Measurements from ENCODE around the gene PTPRE. TPM values are rescaled to one million over a fixed set of nuclear protein-coding genes. Genes with fewer than 3 reads are reported as not detected.
A peak's percentile ranks its signal among the peaks of the same experiment; 100 is the strongest.

Gene PTPRE
- total and polyA plus RNA-seq, 10 of the 15 experiments (the other 5 are each of a cell fraction or from before 2014, with no cell fraction given), result 2.9 to 7.6 (median 5.8) TPM

DNA sequence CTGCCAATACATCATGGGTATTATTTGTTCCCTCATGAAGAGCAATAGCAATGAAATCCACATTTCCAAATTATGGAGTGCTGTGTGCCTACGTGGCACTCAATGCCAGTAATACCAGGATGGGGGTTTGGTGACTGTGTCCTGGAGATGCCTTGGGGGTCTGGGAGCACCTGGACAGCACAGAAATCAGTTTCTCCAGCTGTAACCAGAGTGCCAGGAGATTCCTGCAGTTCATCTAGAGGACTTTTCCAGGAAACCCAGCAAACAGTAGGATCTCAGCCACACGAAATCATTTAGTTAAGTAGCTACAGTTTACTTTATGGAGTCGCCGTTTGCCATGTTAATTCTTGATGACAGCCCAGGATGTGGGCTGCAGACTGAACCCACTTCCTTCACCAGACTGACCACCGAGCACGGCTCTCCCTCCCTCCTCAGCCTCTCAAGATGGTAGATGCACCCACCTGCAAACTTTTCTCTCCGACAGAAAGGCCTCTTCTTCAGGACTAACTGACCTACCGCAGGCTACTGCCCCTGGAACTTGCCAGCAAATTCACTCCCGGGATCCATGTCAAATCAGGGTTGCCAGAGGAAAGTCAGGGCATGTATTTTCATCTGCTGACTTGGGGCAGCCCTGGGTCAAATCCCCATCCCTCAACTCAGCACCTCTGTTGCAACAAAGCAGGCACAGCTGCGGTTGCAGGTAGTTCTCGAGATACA is 189.0 kb downstream of the PTPRE start:
- Histone ChIP-seq H3K9ac (ENCODE audit: control insufficient read depth, insufficient read depth, low read length) (no peak overlapping the region), H3K4me3 (no peak overlapping the region), H3K9me3 (replicated peaks; ENCODE audit: control insufficient read depth, insufficient read depth, low read length) (no peaks in the 10 kb centered on the region), H2AFZ (ENCODE audit: control insufficient read depth, low read depth, low read length) (no peak overlapping the region), H3K27me3 (replicated peaks in 1 of 2; ENCODE audit: control insufficient read depth in 2 of 2, insufficient read depth in 2 of 2, low read length in 1 of 2) (no peaks in the 10 kb centered on the region), H3K36me3 (ENCODE audit: control insufficient read depth in 2 of 2, insufficient read depth in 2 of 2, low read length in 1 of 2) (peaks cover 19 to 33% of the 10 kb centered on the region in 2 experiments), H3K27ac (ENCODE audit: control insufficient read depth, insufficient read depth) (no peak overlapping the region), H3K79me2 (ENCODE audit: control insufficient read depth, insufficient read depth, low read length) (no peaks in the 10 kb centered on the region), H3K4me1 (ENCODE audit: control insufficient read depth, insufficient read depth, low read length) (no peaks in the 10 kb centered on the region), H3K4me2 (ENCODE audit: control insufficient read depth, insufficient read depth) (no peak overlapping the region; the same call in 1 of the 2 replicates), H4K20me1 (ENCODE audit: control insufficient read depth, insufficient read depth) (no peaks in the 10 kb centered on the region)
- TF ChIP-seq, protein P1, sequence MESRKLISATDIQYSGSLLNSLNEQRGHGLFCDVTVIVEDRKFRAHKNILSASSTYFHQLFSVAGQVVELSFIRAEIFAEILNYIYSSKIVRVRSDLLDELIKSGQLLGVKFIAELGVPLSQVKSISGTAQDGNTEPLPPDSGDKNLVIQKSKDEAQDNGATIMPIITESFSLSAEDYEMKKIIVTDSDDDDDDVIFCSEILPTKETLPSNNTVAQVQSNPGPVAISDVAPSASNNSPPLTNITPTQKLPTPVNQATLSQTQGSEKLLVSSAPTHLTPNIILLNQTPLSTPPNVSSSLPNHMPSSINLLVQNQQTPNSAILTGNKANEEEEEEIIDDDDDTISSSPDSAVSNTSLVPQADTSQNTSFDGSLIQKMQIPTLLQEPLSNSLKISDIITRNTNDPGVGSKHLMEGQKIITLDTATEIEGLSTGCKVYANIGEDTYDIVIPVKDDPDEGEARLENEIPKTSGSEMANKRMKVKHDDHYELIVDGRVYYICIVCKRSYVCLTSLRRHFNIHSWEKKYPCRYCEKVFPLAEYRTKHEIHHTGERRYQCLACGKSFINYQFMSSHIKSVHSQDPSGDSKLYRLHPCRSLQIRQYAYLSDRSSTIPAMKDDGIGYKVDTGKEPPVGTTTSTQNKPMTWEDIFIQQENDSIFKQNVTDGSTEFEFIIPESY (IDR thresholded peaks at IDR 0.05), result no peak
- peak; percentile 23; the same call in 1 of the 2 replicates for TF ChIP-seq POLR2AphosphoS2 (IDR thresholded peaks at IDR 0.05; ENCODE audit: low read depth, low read length)
- TF ChIP-seq, protein P2, sequence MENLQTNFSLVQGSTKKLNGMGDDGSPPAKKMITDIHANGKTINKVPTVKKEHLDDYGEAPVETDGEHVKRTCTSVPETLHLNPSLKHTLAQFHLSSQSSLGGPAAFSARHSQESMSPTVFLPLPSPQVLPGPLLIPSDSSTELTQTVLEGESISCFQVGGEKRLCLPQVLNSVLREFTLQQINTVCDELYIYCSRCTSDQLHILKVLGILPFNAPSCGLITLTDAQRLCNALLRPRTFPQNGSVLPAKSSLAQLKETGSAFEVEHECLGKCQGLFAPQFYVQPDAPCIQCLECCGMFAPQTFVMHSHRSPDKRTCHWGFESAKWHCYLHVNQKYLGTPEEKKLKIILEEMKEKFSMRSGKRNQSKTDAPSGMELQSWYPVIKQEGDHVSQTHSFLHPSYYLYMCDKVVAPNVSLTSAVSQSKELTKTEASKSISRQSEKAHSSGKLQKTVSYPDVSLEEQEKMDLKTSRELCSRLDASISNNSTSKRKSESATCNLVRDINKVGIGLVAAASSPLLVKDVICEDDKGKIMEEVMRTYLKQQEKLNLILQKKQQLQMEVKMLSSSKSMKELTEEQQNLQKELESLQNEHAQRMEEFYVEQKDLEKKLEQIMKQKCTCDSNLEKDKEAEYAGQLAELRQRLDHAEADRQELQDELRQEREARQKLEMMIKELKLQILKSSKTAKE (IDR thresholded peaks at IDR 0.05; ENCODE audit: low read depth, poor library complexity, severe bottlenecking), result no peak
- WGBS (ENCODE audit: insufficient coverage, insufficient replicate concordance, low lambda C conversion rate, missing lambda C conversion rate), result 74% methylated on average over 11 of the region's 11 CpGs
- CTCF ChIA-PET, result interaction anchor here (0.6 to 0.7 kb wide), 2 partner anchors 12 to 807 kb away, joined by 3 read pairs; no protein-coding TSS in a partner anchor
- no peak for DNase-seq (ENCODE audit: low read depth, low spot score)
- in situ Hi-C loops (cut with MboI) (no loop called here), intact Hi-C loops (cut with micrococcal nuclease; ENCODE audit: unreplicated experiment) (no loop called here)
- RAD21 ChIA-PET (ENCODE audit: unreplicated experiment), result no interaction called here
- POLR2A ChIA-PET, result interaction anchor here (0.9 kb wide), 1 partner anchor 53 kb away, joined by 3 read pairs; no protein-coding TSS in a partner anchor
- FAIRE-seq, result peak; percentile 13
- peak; percentile 23 for ATAC-seq
- SMC1A ChIA-PET (ENCODE audit: uncharacterized antibody, unreplicated experiment), result interaction anchor here (1.6 kb wide), 1 partner anchor 20 kb away, joined by 7 read pairs; no protein-coding TSS in a partner anchor
- BruUV-seq (replicated peaks), result no TSS peak
